Activated T-helper 1 cell treated with anti-CD3 and anti-CD28 coated beads, Interleukin-12 subunit alpha, Interleukin-12 subunit beta, Interleukin-2, Interleukin-4 antibody, amounts not matched to agents 30 ng/mL and 10 ng/mL and 1 ng/mL, durations not matched to agents 14 hours and 24 hours and 36 hours (primary cell): ENCODE data around the gene MRGPRG. TPM values are rescaled to one million over a fixed set of nuclear protein-coding genes. Genes with fewer than 3 reads are reported as not detected.

Source experiments
- DNase-seq: peaks from one replicate; pipeline ENCODE4 v3.0.0; 2021; ENCODE audit warnings: low spot score
- H3K27ac Mint-ChIP-seq: one replicate; pipeline ENCODE4 v1.8.0; 2021; ENCODE audit warnings: mild to moderate bottlenecking, mixed read lengths
- H3K27me3 Mint-ChIP-seq: one replicate; pipeline ENCODE4 v1.8.0; 2022; ENCODE audit warnings: mild to moderate bottlenecking, moderate library complexity, mixed read lengths; ENCODE audit not compliant: insufficient read depth
- H3K36me3 Mint-ChIP-seq: one replicate; pipeline ENCODE4 v1.8.0; 2021; ENCODE audit warnings: low read depth, mixed read lengths
- H3K4me1 Mint-ChIP-seq: one replicate; pipeline ENCODE4 v1.8.0; 2021; ENCODE audit warnings: low read depth, mixed read lengths
- H3K4me3 Mint-ChIP-seq: one replicate; pipeline ENCODE4 v1.8.0; 2021; ENCODE audit warnings: mild to moderate bottlenecking, moderate library complexity, mixed read lengths
- H3K9me3 Mint-ChIP-seq: one replicate; pipeline ENCODE4 v1.8.0; 2021; ENCODE audit warnings: mixed read lengths
- intact Hi-C: fragments of 100-400 bp; cut with micrococcal nuclease; formaldehyde crosslinking; loops from one replicate; pipeline ENCODE4 v1.15.1; 2024
- total RNA-seq: library from RNA; stranded (reverse); gene quantifications from 2 replicates; pipeline ENCODE4 v1.2.3, GENCODE V29; 2022

MRGPRG gene
- total RNA-seq, 1 donor from 2014 or later: not detected

- Mint-ChIP-seq H3K4me3 (no peak overlapping the region), H3K36me3 (no peaks in the 10 kb centered on the region), H3K27ac (no peak overlapping the region), H3K27me3 (peaks cover 2% of the 10 kb centered on the region), H3K4me1 (no peaks in the 10 kb centered on the region), H3K9me3 (no peaks in the 10 kb centered on the region)
- intact Hi-C loops: no loop called here
- no peak for DNase-seq
Observed at GRCh38 chr11:3190600-3190999, 28.0 kb downstream of the MRGPRG start.

GRCh38 chr11:3189886-3190583, 28.6 kb downstream of the MRGPRG start:
- Mint-ChIP-seq H3K4me3 (no peak overlapping the region), H3K4me1 (no peaks in the 10 kb centered on the region), H3K36me3 (no peaks in the 10 kb centered on the region), H3K27ac (no peak overlapping the region), H3K27me3 (peaks cover 2% of the 10 kb centered on the region), H3K9me3 (no peaks in the 10 kb centered on the region)
- DNase-seq: no peak
- intact Hi-C loops: no loop called here

GRCh38 chr11:3189196-3189843, 29.3 kb downstream of the MRGPRG start:
- H3K4me1 Mint-ChIP-seq: no peaks in the 10 kb centered on the region
- no peak for DNase-seq
- H3K4me3 Mint-ChIP-seq: no peak overlapping the region
- intact Hi-C loops: no loop called here
- H3K36me3 Mint-ChIP-seq: no peaks in the 10 kb centered on the region
- H3K9me3 Mint-ChIP-seq: no peaks in the 10 kb centered on the region
- peaks cover 2% of the 10 kb centered on the region for H3K27me3 Mint-ChIP-seq
- H3K27ac Mint-ChIP-seq: no peak overlapping the region

- Mint-ChIP-seq H3K27me3 (no peaks in the 10 kb centered on the region), H3K27ac (no peak overlapping the region), H3K4me1 (no peaks in the 10 kb centered on the region), H3K36me3 (no peaks in the 10 kb centered on the region), H3K9me3 (no peaks in the 10 kb centered on the region), H3K4me3 (no peak overlapping the region)
- intact Hi-C loops: no loop called here
- DNase-seq: no peak
Observed at GRCh38 chr11:3188496-3189195, 30.0 kb downstream of the MRGPRG start.

GRCh38 chr11:3186166-3186953, 32.3 kb downstream of the MRGPRG start:
- Mint-ChIP-seq H3K4me1 (no peaks in the 10 kb centered on the region), H3K27ac (no peak overlapping the region), H3K9me3 (no peaks in the 10 kb centered on the region), H3K27me3 (no peaks in the 10 kb centered on the region), H3K4me3 (no peak overlapping the region), H3K36me3 (no peaks in the 10 kb centered on the region)
- no peak for DNase-seq
- intact Hi-C loops: no loop called here

GRCh38 chr11:3184732-3185347, 33.8 kb downstream of the MRGPRG start:
- H3K9me3 Mint-ChIP-seq: no peaks in the 10 kb centered on the region
- H3K4me3 Mint-ChIP-seq: no peak overlapping the region
- H3K36me3 Mint-ChIP-seq: no peaks in the 10 kb centered on the region
- H3K27ac Mint-ChIP-seq: no peak overlapping the region
- H3K4me1 Mint-ChIP-seq: no peaks in the 10 kb centered on the region
- DNase-seq: no peak
- intact Hi-C loops: no loop called here
- H3K27me3 Mint-ChIP-seq: no peaks in the 10 kb centered on the region

GRCh38 chr11:3183523-3183922, 35.1 kb downstream of the MRGPRG start:
- no peaks in the 10 kb centered on the region for H3K9me3 Mint-ChIP-seq
- H3K4me1 Mint-ChIP-seq: no peaks in the 10 kb centered on the region
- intact Hi-C loops: no loop called here

GRCh38 chr11:3182462-3182852, 36.2 kb downstream of the MRGPRG start:
- DNase-seq: no peak
- no peaks in the 10 kb centered on the region for H3K9me3 Mint-ChIP-seq
- no peak overlapping the region for H3K27ac Mint-ChIP-seq
- intact Hi-C loops: no loop called here
- H3K4me3 Mint-ChIP-seq: no peak overlapping the region
- H3K36me3 Mint-ChIP-seq: no peaks in the 10 kb centered on the region
- H3K4me1 Mint-ChIP-seq: no peaks in the 10 kb centered on the region
- H3K27me3 Mint-ChIP-seq: no peaks in the 10 kb centered on the region

More at GRCh38 chr11:3183523-3183922, 35.1 kb downstream of the MRGPRG start:
- H3K27ac Mint-ChIP-seq: no peak overlapping the region
- H3K36me3 Mint-ChIP-seq: no peaks in the 10 kb centered on the region
- no peak overlapping the region for H3K4me3 Mint-ChIP-seq
- DNase-seq: no peak
- H3K27me3 Mint-ChIP-seq: no peaks in the 10 kb centered on the region

GRCh38 chr11:3181725-3182461, 36.7 kb downstream of the MRGPRG start:
- Mint-ChIP-seq H3K36me3 (no peaks in the 10 kb centered on the region), H3K4me1 (no peaks in the 10 kb centered on the region), H3K27me3 (peaks cover under 1% of the 10 kb centered on the region), H3K27ac (no peak overlapping the region), H3K4me3 (no peak overlapping the region), H3K9me3 (peaks cover under 1% of the 10 kb centered on the region)
- intact Hi-C loops: no loop called here
- DNase-seq: no peak

- intact Hi-C loops: no loop called here
- H3K9me3 Mint-ChIP-seq: peaks cover 9% of the 10 kb centered on the region
- no peaks in the 10 kb centered on the region for H3K36me3 Mint-ChIP-seq
- H3K27me3 Mint-ChIP-seq: peaks cover 3% of the 10 kb centered on the region
- H3K4me1 Mint-ChIP-seq: no peaks in the 10 kb centered on the region
- DNase-seq: no peak
- no peak overlapping the region for H3K4me3 Mint-ChIP-seq
- H3K27ac Mint-ChIP-seq: no peak overlapping the region
Observed at GRCh38 chr11:3180869-3181268, 37.7 kb downstream of the MRGPRG start.

GRCh38 chr11:3178349-3178748, 40.3 kb downstream of the MRGPRG start:
- Mint-ChIP-seq H3K4me1 (no peaks in the 10 kb centered on the region), H3K27me3 (peaks cover 3% of the 10 kb centered on the region), H3K27ac (no peak overlapping the region), H3K9me3 (peaks cover 15% of the 10 kb centered on the region), H3K36me3 (peaks cover 2% of the 10 kb centered on the region), H3K4me3 (no peak overlapping the region)
- intact Hi-C loops: no loop called here
- no peak for DNase-seq

- H3K27me3 Mint-ChIP-seq: peaks cover 3% of the 10 kb centered on the region
- intact Hi-C loops: no loop called here
- H3K4me3 Mint-ChIP-seq: no peak overlapping the region
- H3K4me1 Mint-ChIP-seq: no peaks in the 10 kb centered on the region
- no peak for DNase-seq
- H3K9me3 Mint-ChIP-seq: peaks cover 15% of the 10 kb centered on the region
- H3K36me3 Mint-ChIP-seq: peaks cover 2% of the 10 kb centered on the region
- H3K27ac Mint-ChIP-seq: no peak overlapping the region
Observed at GRCh38 chr11:3177931-3178330, 40.7 kb downstream of the MRGPRG start.
